ENCODE measurements around the gene PARK7. TPM values are rescaled to one million over a fixed set of nuclear protein-coding genes. Genes with fewer than 3 reads are reported as not detected.
"Not testable (repeated sequence)": the region's sequence is repeated elsewhere in the genome, so short reads cannot be mapped to it uniquely, and the experiment has no call there.

The PARK7 gene
- total RNA-seq, 2 donors from 2014 or later, result 206 to 266 TPM

- no peak within 1 kb of the TSS for H3K27ac ChIP-seq
Measured at GRCh38 chr1:7940745-7941436, 20.6 kb upstream of the PARK7 start, which contains the start of gene TNFRSF9. Gene TNFRSF9 (minus strand): TSS chr1:7940839. CDS start chr1:7939994, 845 bp downstream.

GRCh38 chr1:7941437-7941793 is 20.1 kb upstream of the PARK7 start:
- no peak for DNase-seq (ENCODE audit: low spot score)
- Histone ChIP-seq H3K4me3 (no peak overlapping the region), H3K4me1 (peaks cover 0 to 18% of the 10 kb centered on the region in 2 donors), H3K27me3 (no peaks in the 10 kb centered on the region), H3K9me3 (no peaks in the 10 kb centered on the region), H3K36me3 (no peaks in the 10 kb centered on the region), H3K27ac (no peak overlapping the region)
- no peak for TF ChIP-seq CTCF (IDR thresholded peaks at IDR 0.05)

More at GRCh38 chr1:7940745-7941436, 20.6 kb upstream of the PARK7 start, which contains the start of gene TNFRSF9:
- no peak for DNase-seq (ENCODE audit: low spot score)
- H3K4me1 ChIP-seq, result peaks cover 0 to 18% of the 10 kb centered on the region in 2 donors
- no peaks in the 10 kb centered on the region for H3K27me3 ChIP-seq
- H3K36me3 ChIP-seq, result no peaks in the 10 kb centered on the region
- no peaks in the 10 kb centered on the region for H3K9me3 ChIP-seq
- no peak within 1 kb of the TSS for H3K4me3 ChIP-seq
- TF ChIP-seq CTCF (IDR thresholded peaks at IDR 0.05), result no peak

- Histone ChIP-seq H3K27ac (peak overlapping the region in 1 of 2 donors; percentile 36), H3K4me3 (peak overlapping the region; percentile 13 to 34), H3K27me3 (no peaks in the 10 kb centered on the region), H3K9me3 (no peaks in the 10 kb centered on the region), H3K36me3 (no peaks in the 10 kb centered on the region), H3K4me1 (peaks cover 0 to 18% of the 10 kb centered on the region in 2 donors)
- DNase-seq (ENCODE audit: low spot score), result peak; percentile 71
- peak in 1 of 2 donors; percentile 48 for TF ChIP-seq CTCF (IDR thresholded peaks at IDR 0.05)
Measured at GRCh38 chr1:7942214-7942921, 19.1 kb upstream of the PARK7 start.

GRCh38 chr1:7943251-7943650 is 18.3 kb upstream of the PARK7 start:
- Histone ChIP-seq H3K4me1 (peaks cover 0 to 18% of the 10 kb centered on the region in 2 donors), H3K27me3 (no peaks in the 10 kb centered on the region), H3K9me3 (no peaks in the 10 kb centered on the region), H3K36me3 (no peaks in the 10 kb centered on the region), H3K27ac (no peak overlapping the region), H3K4me3 (no peak overlapping the region)
- TF ChIP-seq CTCF (IDR thresholded peaks at IDR 0.05), result no peak
- no peak for DNase-seq (ENCODE audit: low spot score)

- Histone ChIP-seq H3K27ac (no peak overlapping the region), H3K9me3 (no peaks in the 10 kb centered on the region), H3K36me3 (no peaks in the 10 kb centered on the region), H3K4me3 (no peak overlapping the region), H3K4me1 (peaks cover 0 to 4% of the 10 kb centered on the region in 2 donors), H3K27me3 (no peaks in the 10 kb centered on the region)
- TF ChIP-seq CTCF (IDR thresholded peaks at IDR 0.05), result no peak
- DNase-seq (ENCODE audit: low spot score), result no peak
Measured at GRCh38 chr1:7948960-7949359, 12.6 kb upstream of the PARK7 start.

- not testable (repeated sequence) for H3K9me3 ChIP-seq, H3K27ac ChIP-seq
Measured at GRCh38 chr1:7952791-7953190, 8.7 kb upstream of the PARK7 start.

More at GRCh38 chr1:7952791-7953190, 8.7 kb upstream of the PARK7 start:
- not testable (repeated sequence) for H3K4me3 ChIP-seq; H3K27me3 ChIP-seq; H3K36me3 ChIP-seq; DNase-seq (ENCODE audit: low spot score); H3K4me1 ChIP-seq
